ENCODE results near the gene ZBTB45.

ZBTB45 gene

GRCh38 chr19:58519355-58520256 lies at the start of gene ZBTB45:
ZBTB45 (minus strand) TSS chr19:58519810; CDS start chr19:58517673, 2,137 bp downstream.
- peak; percentile 86 for DNase-seq (ENCODE audit: low read depth, low spot score)

DNA sequence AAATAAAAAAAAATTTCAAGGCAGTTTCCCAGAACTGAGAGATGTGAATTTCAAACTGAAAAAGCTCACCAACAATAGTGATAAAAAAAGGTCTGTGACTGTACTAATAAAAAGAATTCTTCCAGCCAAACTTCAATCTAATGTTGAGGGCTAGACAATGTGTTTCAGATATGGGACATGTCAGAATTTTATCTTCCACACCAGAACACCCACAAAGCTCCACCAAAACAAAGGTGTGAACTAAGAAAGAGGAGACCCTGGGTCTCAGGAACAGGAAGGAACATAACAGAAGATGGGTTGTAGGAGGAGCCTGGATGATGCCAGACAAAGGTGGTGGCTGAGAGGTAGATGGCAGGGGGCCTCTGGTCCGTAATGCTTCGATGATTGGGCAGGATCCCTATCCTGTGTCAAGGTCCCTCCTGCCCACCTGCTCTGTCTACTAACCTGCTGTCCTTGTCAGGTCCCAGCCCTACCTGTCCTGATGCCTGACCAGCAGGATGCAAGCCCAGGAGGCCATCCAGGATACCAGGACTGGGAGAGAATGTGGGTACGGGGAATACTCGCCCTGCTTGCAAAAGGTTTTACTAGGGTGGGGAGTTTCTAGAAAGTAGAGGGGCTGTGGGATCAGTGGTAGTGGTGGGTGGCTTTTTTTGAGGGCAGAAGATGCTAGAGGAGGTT lies 49.0 kb upstream of the ZBTB45 start:
- no peak for DNase-seq (ENCODE audit: low read depth, low spot score)

GRCh38 chr19:58566989-58567388 lies 47.4 kb upstream of the ZBTB45 start:
- DNase-seq (ENCODE audit: low read depth, low spot score): no peak

- DNase-seq (ENCODE audit: low read depth, low spot score): no peak
These were observed 44.2 kb upstream of the ZBTB45 start for GRCh38 chr19:58563823-58564222.

GRCh38 chr19:58563034-58563573 lies 43.5 kb upstream of the ZBTB45 start:
- DNase-seq (ENCODE audit: low read depth, low spot score): no peak

GRCh38 chr19:58562122-58563033 lies 42.8 kb upstream of the ZBTB45 start:
- DNase-seq (ENCODE audit: low read depth, low spot score): no peak

- no peak for DNase-seq (ENCODE audit: low read depth, low spot score)
These were observed 41.9 kb upstream of the ZBTB45 start for GRCh38 chr19:58561373-58562121.

- no peak for DNase-seq (ENCODE audit: low read depth, low spot score)
These were observed 41.3 kb upstream of the ZBTB45 start for GRCh38 chr19:58560921-58561320.

GRCh38 chr19:58560007-58560887 lies 40.6 kb upstream of the ZBTB45 start:
- DNase-seq (ENCODE audit: low read depth, low spot score): no peak

GRCh38 chr19:58559275-58560006 lies 39.8 kb upstream of the ZBTB45 start:
- DNase-seq (ENCODE audit: low read depth, low spot score): peak; percentile 83

DNA sequence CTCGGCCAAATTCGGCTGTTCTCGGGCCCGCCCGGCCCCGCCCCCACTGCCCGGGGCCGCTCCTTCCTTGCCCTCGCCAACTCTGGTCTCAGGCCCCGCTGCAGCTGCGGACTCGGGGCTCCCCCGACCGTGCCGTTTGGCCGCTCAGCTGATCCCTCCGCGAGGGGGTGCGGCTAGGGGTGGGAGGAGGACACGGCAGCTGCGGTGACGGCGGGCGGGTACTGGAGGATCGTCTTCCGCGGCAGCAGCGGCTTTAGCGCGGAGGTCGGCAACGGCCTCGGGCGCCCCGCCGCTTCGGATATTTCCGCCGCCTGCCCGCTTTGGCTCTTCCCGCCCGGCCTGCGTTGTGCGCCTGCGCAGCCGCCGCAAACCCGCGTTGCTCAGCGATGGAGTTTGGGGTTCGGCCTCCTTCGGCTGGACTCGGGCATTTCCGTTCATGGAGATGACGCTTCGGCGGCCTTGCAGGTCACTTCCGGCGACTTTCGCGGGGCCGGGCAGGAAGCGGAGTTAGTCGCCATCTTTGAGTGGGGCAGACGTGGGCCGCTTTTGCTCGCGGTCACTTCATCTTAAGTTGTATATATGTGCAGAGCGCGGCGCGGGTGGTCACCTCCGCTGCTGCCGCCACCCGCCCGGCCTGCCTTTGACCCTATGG lies 39.1 kb upstream of the ZBTB45 start:
- DNase-seq (ENCODE audit: low read depth, low spot score): peak; percentile 78

- DNase-seq (ENCODE audit: low read depth, low spot score): no peak
These were observed 38.5 kb upstream of the ZBTB45 start, which contains the start of gene UBE2M for GRCh38 chr19:58558066-58558622. UBE2M (minus strand) TSS chr19:58558611; CDS start chr19:58558381, 230 bp downstream.

DNA sequence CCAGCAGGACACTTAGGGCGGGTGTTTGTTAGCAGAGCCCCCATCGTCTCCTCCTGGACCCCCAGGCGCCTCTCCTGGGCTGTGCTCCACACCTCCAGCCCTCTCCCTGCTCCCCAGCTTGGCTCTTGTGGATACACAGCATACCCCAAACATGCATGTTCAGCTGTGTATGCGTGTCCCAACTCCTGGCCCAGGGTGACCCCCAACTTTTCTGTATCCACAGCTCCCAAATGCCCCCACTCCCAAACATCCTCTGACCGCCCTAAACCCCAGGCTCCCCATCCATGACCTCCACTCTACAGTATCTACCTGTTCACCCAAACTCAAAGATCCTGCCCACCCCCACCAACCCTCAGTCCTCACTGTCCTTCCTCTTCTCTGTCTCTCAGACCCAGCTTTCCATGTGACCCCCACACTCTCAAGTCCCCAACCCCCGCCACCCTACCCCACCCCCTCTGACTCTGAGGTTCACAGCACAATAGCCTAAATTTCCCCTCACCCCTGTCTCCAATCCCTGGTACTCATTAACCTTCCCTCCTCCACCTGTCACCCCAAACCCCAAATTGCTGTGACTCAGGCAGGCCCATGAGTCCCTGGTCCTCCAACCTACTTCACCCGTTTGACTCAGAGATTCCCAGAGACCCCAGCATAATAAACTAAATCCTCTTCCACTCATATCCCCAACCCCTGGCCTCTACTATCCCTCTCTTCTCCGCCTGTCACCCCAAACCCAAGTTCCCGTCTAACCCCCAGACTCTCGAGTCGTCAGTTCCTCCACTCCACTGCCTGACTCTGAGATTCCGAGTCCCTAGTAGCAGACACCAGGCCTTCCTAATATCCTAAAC lies 37.8 kb upstream of the ZBTB45 start:
- no peak for DNase-seq (ENCODE audit: low read depth, low spot score)

DNA sequence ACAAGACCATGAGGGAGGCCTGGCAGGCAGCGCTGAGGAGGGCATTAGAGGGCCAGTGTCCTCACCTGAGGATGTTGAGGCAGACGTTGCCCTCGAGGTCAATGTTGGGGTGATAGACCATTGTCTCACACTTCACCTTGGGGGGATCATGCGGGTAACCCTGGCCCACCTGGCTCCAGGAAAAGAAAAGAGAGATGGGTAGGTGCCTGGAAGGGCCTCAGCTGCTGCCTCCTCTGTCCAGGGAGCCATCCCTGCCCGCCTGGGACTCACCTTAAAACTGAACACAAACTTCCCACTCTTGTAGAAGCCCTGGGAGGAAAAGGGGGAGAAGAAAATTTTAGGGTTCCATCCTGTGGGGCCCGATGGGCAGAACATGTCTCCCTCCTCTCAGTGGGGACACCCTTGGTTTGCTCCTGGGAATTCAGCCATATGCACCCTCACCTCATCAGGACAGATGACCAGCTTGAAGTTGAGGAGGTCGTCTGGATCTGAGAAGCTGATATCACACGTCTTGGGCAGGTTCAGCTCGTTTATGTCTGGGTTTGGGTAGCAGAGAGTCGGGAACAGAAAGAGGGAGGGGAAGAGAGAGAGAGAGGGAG lies 37.1 kb upstream of the ZBTB45 start:
- no peak for DNase-seq (ENCODE audit: low read depth, low spot score)

GRCh38 chr19:58555920-58556621 lies 36.5 kb upstream of the ZBTB45 start:
- DNase-seq (ENCODE audit: low read depth, low spot score): no peak

GRCh38 chr19:58555369-58555885 lies 35.8 kb upstream of the ZBTB45 start:
- DNase-seq (ENCODE audit: low read depth, low spot score): no peak
